GM12878 (cell line): ENCODE measurements around the gene CEP295NL. TPM values are rescaled to one million over a fixed set of nuclear protein-coding genes. Genes with fewer than 3 reads are reported as not detected.

Source experiments
- BRCA1 ChIP-seq: IDR thresholded peaks from 2 replicates; pipeline ENCODE4 v1.6.1; 2011; ENCODE audit warnings: low read depth, low read length, improper control_type of control experiment
- CBFB ChIP-seq: IDR thresholded peaks from 2 replicates; pipeline ENCODE4 v1.6.1; 2016; ENCODE audit warnings: antibody characterized with exemption, low read depth
- CREB1 ChIP-seq: IDR thresholded peaks from 2 replicates; pipeline ENCODE4 v1.6.1; 2012; ENCODE audit warnings: low read depth, mild to moderate bottlenecking, inconsistent platforms
- HDAC2 ChIP-seq: fragments of 200-600 bp; sonication (generic); IDR thresholded peaks from 2 replicates; pipeline ENCODE4 v1.6.1; 2017
- KAT2A ChIP-seq: conservative IDR thresholded peaks from 2 replicates; pipeline ENCODE4 v1.6.1; 2011; ENCODE audit warnings: low read depth, low read length; ENCODE audit not compliant: control insufficient read depth
- KLF5 ChIP-seq: fragments of 450-650 bp; IDR thresholded peaks from 2 replicates; pipeline ENCODE4 v1.6.1; 2014; ENCODE audit warnings: mild to moderate bottlenecking; ENCODE audit not compliant: partially characterized antibody
- MYC ChIP-seq: IDR thresholded peaks from 2 replicates; pipeline ENCODE4 v1.6.1; 2011; ENCODE audit warnings: mild to moderate bottlenecking, low read length, moderate library complexity, inconsistent platforms; ENCODE audit not compliant: insufficient read depth, insufficient replicate concordance, insufficient read length, severe bottlenecking
- NFYB ChIP-seq: IDR thresholded peaks from 2 replicates; pipeline ENCODE4 v1.6.1; 2011; ENCODE audit warnings: low read depth, mild to moderate bottlenecking, low read length, improper control_type of control experiment, moderate library complexity; ENCODE audit not compliant: insufficient read depth
- RBBP5 ChIP-seq: fragments of 200-600 bp; sonication (generic); conservative IDR thresholded peaks from 2 replicates; pipeline ENCODE4 v1.6.1; 2016
- RCOR1 ChIP-seq: conservative IDR thresholded peaks from 2 replicates; pipeline ENCODE4 v1.6.1; 2012; ENCODE audit warnings: low read depth, low read length, improper control_type of control experiment
- RELA ChIP-seq: fragments of 450-650 bp; IDR thresholded peaks from 2 replicates; pipeline ENCODE4 v1.8.0; 2014; ENCODE audit warnings: borderline replicate concordance; ENCODE audit not compliant: partially characterized antibody
- SIN3A ChIP-seq: IDR thresholded peaks from 2 replicates; pipeline ENCODE4 v1.6.1; 2012; ENCODE audit warnings: low read depth, low read length, improper control_type of control experiment
- SMAD1 ChIP-seq: fragments of 450-650 bp; IDR thresholded peaks from 2 replicates; pipeline ENCODE4 v1.6.1; 2018; ENCODE audit warnings: mild to moderate bottlenecking, low read depth; ENCODE audit not compliant: partially characterized antibody
- YBX1 ChIP-seq: fragments of 450-650 bp; IDR thresholded peaks from 2 replicates; pipeline ENCODE4 v1.6.1; 2016; ENCODE audit warnings: antibody characterized with exemption
- ZNF274 ChIP-seq: IDR thresholded peaks from one replicate; pipeline ENCODE4 v1.8.0; 2011; ENCODE audit not compliant: insufficient read length, insufficient read depth
- polyA plus RNA-seq, 11 experiments: library from polyadenylated mRNA; depleted of rRNA in 4 of 11; unstranded in 6 of 11; stranded (reverse) in 5 of 11; fragments of >200 nt; fragmentation: Nextera tagmentation in 4 of 11; fragmentation: Illumina TruSeq in 1 of 11; extraction: Ambion mirVana in 4 of 11; extraction: Trizol in 1 of 11; gene quantifications; 1 replicate in 1 of 11; 2 replicates in 10 of 11; pipeline versions ENCODE4 v1.2.1 to v1.2.3, GENCODE V29; 2011 to 2016; ENCODE audit warnings: inconsistent platforms in 2 of 11, missing spikeins in 2 of 11, low read depth in 1 of 11
- total RNA-seq, 4 experiments: library from RNA; depleted of rRNA in 3 of 4; stranded (reverse); fragments of >200 nt in 3 of 4; fragmentation: Illumina TruSeq in 1 of 4; extraction: Trizol in 1 of 4; gene quantifications; 2 replicates each; pipeline versions ENCODE4 v1.2.1 to v1.2.3, GENCODE V29; 2013 to 2021
- TF ChIP-seq, protein P1 (sequence below): fragments of 450-650 bp; formaldehyde crosslinking; IDR thresholded peaks from 2 replicates; pipeline ENCODE4 v1.4.0; 2022; ENCODE audit warnings: mild to moderate bottlenecking, moderate library complexity
- TF ChIP-seq, protein P2 (sequence below): fragments of 450-650 bp; IDR thresholded peaks from 2 replicates; pipeline ENCODE4 v1.6.1; 2016; ENCODE audit warnings: mild to moderate bottlenecking
- TF ChIP-seq, protein P3 (sequence below), 3 experiments: IDR thresholded peaks in 2 of 3; conservative IDR thresholded peaks in 1 of 3; 2 replicates each; pipeline ENCODE4 v1.5.1; 2011; ENCODE audit warnings: low read depth in 3 of 3, low read length in 3 of 3, mild to moderate bottlenecking in 3 of 3, control low read depth in 2 of 3, moderate library complexity in 2 of 3, inconsistent platforms in 1 of 3, mixed read lengths in 1 of 3; ENCODE audit not compliant: control insufficient read depth in 2 of 3, insufficient read depth in 1 of 3; ENCODE audit errors: extremely low read depth in 1 of 3
- TF ChIP-seq, protein P4 (sequence below): fragments of 450-650 bp; formaldehyde crosslinking; IDR thresholded peaks from 2 replicates; pipeline ENCODE4 v1.4.0; 2020; ENCODE audit warnings: mild to moderate bottlenecking, moderate library complexity

CEP295NL gene
- total and polyA plus RNA-seq, 10 of the 15 experiments (the other 5 are each of a cell fraction or from before 2014, with no cell fraction given) = not detected

DNA sequence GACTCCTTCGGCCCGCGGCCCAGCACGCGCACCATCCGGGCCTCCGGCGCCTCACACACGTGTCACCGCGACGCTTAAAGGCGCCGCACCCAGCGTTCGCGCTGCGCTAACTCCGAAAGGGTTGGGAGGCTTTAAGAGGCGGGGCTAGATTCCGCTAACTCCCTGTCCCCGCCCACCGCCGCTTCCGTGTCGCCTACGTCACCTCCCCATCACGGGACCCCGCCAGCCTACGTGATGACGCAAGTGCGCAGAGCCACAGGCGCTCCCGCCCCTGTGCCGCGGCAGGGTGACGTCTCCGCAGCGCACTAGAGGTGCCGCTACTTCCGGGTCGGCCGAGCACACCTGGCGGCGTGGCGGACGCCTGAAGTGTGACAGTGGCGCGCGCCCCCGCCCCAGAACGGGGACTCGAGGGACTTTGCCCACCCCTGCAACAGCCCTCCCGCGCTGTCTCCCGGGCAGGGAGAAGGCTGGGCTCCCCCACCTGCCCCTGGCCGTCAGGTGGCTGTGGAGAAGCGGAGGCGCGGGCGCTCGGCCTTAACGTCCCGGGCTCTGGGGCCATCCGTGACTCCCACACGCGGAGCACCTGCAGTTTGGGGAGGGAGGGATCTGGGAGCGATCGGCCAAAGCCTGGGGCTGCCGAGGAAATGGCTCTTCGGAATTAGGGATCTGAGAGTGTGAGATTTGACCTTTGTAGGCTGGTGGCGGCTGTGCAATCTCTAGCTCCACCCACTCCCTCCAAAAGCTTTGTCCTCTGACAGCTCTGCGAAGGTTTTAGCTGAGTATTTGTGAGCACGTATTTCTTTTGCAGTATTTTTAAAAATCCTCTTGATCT is 62.0 kb downstream of the CEP295NL start, which contains the start of gene USP36 (continued):
- TF ChIP-seq, protein P1, sequence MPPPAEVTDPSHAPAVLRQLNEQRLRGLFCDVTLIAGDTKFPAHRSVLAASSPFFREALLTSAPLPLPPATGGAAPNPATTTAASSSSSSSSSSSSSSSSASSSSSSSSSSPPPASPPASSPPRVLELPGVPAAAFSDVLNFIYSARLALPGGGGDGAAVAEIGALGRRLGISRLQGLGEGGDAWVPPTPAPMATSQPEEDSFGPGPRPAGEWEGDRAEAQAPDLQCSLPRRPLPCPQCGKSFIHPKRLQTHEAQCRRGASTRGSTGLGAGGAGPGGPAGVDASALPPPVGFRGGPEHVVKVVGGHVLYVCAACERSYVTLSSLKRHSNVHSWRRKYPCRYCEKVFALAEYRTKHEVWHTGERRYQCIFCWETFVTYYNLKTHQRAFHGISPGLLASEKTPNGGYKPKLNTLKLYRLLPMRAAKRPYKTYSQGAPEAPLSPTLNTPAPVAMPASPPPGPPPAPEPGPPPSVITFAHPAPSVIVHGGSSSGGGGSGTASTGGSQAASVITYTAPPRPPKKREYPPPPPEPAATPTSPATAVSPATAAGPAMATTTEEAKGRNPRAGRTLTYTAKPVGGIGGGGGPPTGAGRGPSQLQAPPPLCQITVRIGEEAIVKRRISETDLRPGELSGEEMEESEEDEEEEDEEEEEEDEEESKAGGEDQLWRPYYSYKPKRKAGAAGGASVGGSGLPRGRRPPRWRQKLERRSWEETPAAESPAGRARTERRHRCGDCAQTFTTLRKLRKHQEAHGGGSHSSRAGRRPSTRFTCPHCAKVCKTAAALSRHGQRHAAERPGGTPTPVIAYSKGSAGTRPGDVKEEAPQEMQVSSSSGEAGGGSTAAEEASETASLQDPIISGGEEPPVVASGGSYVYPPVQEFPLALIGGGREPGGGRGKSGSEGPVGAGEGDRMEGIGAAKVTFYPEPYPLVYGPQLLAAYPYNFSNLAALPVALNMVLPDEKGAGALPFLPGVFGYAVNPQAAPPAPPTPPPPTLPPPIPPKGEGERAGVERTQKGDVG (CRISPR knock-in tag) = no peak
- TF ChIP-seq MYC (peak; percentile 71), RBBP5 (no peak), HDAC2 (no peak), RELA (peak; percentile 44), NFYB (no peak), SIN3A (peak; percentile 79; the same call in 1 of the 2 replicates), KAT2A (no peak), ZNF274 (no peak), RCOR1 (no peak), SMAD1 (no peak), CBFB (peak; percentile 26; the same call in 1 of the 2 replicates), CREB1 (peak; percentile 99), BRCA1 (no peak), KLF5 (peak; percentile 79), YBX1 (no peak)
- TF ChIP-seq, protein P2, sequence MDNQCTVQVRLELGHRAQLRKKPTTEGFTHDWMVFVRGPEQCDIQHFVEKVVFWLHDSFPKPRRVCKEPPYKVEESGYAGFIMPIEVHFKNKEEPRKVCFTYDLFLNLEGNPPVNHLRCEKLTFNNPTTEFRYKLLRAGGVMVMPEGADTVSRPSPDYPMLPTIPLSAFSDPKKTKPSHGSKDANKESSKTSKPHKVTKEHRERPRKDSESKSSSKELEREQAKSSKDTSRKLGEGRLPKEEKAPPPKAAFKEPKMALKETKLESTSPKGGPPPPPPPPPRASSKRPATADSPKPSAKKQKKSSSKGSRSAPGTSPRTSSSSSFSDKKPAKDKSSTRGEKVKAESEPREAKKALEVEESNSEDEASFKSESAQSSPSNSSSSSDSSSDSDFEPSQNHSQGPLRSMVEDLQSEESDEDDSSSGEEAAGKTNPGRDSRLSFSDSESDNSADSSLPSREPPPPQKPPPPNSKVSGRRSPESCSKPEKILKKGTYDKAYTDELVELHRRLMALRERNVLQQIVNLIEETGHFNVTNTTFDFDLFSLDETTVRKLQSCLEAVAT = peak; percentile 79
- TF ChIP-seq, protein P3, sequence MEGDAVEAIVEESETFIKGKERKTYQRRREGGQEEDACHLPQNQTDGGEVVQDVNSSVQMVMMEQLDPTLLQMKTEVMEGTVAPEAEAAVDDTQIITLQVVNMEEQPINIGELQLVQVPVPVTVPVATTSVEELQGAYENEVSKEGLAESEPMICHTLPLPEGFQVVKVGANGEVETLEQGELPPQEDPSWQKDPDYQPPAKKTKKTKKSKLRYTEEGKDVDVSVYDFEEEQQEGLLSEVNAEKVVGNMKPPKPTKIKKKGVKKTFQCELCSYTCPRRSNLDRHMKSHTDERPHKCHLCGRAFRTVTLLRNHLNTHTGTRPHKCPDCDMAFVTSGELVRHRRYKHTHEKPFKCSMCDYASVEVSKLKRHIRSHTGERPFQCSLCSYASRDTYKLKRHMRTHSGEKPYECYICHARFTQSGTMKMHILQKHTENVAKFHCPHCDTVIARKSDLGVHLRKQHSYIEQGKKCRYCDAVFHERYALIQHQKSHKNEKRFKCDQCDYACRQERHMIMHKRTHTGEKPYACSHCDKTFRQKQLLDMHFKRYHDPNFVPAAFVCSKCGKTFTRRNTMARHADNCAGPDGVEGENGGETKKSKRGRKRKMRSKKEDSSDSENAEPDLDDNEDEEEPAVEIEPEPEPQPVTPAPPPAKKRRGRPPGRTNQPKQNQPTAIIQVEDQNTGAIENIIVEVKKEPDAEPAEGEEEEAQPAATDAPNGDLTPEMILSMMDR (IDR thresholded peaks at IDR 0.05 in 2 of 3, conservative IDR thresholded peaks at IDR 0.05 in 1 of 3; ENCODE audit: control insufficient read depth in 2 of 3, extremely low read depth in 1 of 3, insufficient read depth in 1 of 3, low read depth in 3 of 3, low read length in 3 of 3) = peak in 2 of 3 experiments; percentile 2 to 45; a peak in 2 of 6 replicates
- TF ChIP-seq, protein P4, sequence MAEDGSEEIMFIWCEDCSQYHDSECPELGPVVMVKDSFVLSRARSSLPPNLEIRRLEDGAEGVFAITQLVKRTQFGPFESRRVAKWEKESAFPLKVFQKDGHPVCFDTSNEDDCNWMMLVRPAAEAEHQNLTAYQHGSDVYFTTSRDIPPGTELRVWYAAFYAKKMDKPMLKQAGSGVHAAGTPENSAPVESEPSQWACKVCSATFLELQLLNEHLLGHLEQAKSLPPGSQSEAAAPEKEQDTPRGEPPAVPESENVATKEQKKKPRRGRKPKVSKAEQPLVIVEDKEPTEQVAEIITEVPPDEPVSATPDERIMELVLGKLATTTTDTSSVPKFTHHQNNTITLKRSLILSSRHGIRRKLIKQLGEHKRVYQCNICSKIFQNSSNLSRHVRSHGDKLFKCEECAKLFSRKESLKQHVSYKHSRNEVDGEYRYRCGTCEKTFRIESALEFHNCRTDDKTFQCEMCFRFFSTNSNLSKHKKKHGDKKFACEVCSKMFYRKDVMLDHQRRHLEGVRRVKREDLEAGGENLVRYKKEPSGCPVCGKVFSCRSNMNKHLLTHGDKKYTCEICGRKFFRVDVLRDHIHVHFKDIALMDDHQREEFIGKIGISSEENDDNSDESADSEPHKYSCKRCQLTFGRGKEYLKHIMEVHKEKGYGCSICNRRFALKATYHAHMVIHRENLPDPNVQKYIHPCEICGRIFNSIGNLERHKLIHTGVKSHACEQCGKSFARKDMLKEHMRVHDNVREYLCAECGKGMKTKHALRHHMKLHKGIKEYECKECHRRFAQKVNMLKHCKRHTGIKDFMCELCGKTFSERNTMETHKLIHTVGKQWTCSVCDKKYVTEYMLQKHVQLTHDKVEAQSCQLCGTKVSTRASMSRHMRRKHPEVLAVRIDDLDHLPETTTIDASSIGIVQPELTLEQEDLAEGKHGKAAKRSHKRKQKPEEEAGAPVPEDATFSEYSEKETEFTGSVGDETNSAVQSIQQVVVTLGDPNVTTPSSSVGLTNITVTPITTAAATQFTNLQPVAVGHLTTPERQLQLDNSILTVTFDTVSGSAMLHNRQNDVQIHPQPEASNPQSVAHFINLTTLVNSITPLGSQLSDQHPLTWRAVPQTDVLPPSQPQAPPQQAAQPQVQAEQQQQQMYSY (CRISPR knock-in tag) = no peak
